Panc1 (cell line): ENCODE data around the gene CLC. TPM values are rescaled to one million over a fixed set of nuclear protein-coding genes. Genes with fewer than 3 reads are reported as not detected.

Experiments
- ATAC-seq: fragments of 200-7000 bp; cut with Tn5 transposase; 2 replicates; pipeline ENCODE4 v1.9.1; 2020; ENCODE audit warnings: mild to moderate bottlenecking, moderate library complexity
- BruUV-seq: library from RNA; stranded (reverse); fragments of 400-500 nt; replicated peaks from 2 replicates; lab custom pipeline; 2021; lab: Mats Ljungman, UMichigan
- CTCF ChIA-PET: fragments of 300-600 bp; sonication (Branson Sonifier 250); formaldehyde crosslinking; loops from one replicate; lab custom pipeline; 2022; ENCODE audit warnings: antibody characterized with exemption; lab: Charles Lee
- POLR2A ChIA-PET: fragments of 300-600 bp; sonication (Branson Sonifier 250); formaldehyde crosslinking; loops from one replicate; lab custom pipeline; 2022; ENCODE audit warnings: antibody characterized with exemption; lab: Charles Lee
- DNase-seq: peaks from one replicate; pipeline ENCODE4 v3.0.0-alpha.2; 2010; ENCODE audit warnings: low read depth, low spot score
- H3K27ac ChIP-seq: 2 replicates; pipeline ENCODE4 v1.5.1; 2011; ENCODE audit warnings: mild to moderate bottlenecking, low read length, inconsistent platforms
- H3K27me3 ChIP-seq: fragments of 200-500 bp; sonication (Bioruptor generic); 2 replicates; pipeline ENCODE4 v1.6.0; 2014; ENCODE audit warnings: low read length, inconsistent platforms; ENCODE audit not compliant: control insufficient read depth, insufficient read depth
- H3K36me3 ChIP-seq: fragments of 200-500 bp; sonication (Bioruptor generic); 2 replicates; pipeline ENCODE4 v1.5.1; 2014; ENCODE audit warnings: inconsistent platforms, mild to moderate bottlenecking, low read length, moderate library complexity; ENCODE audit not compliant: control insufficient read depth, insufficient read depth
- H3K4me1 ChIP-seq: 2 replicates; pipeline ENCODE4 v1.5.1; 2011; ENCODE audit warnings: inconsistent platforms, mild to moderate bottlenecking, low read length, moderate library complexity; ENCODE audit not compliant: control insufficient read depth, insufficient read depth
- H3K4me3 ChIP-seq, 2 experiments: 2 replicates each; pipeline ENCODE4 v1.5.1; 2011 to 2012; ENCODE audit warnings: low read depth in 2 of 2, low read length in 2 of 2, mild to moderate bottlenecking in 2 of 2, inconsistent platforms in 1 of 2, moderate library complexity in 1 of 2
- H3K9me3 ChIP-seq: fragments of 200-500 bp; sonication (Bioruptor generic); 2 replicates; pipeline ENCODE4 v1.5.1; 2014; ENCODE audit warnings: low read depth, mild to moderate bottlenecking, inconsistent platforms, low read length, moderate library complexity; ENCODE audit not compliant: control insufficient read depth, insufficient read depth
- CTCF ChIP-seq: fragments of 450-650 bp; IDR thresholded peaks from 2 replicates; pipeline ENCODE4 v1.5.1; 2017; ENCODE audit warnings: mild to moderate bottlenecking
- POLR2AphosphoS5 ChIP-seq: IDR thresholded peaks from 2 replicates; pipeline ENCODE4 v1.6.1; 2012; ENCODE audit warnings: mild to moderate bottlenecking, low read depth, low read length, moderate library complexity
- REST ChIP-seq, 2 experiments: IDR thresholded peaks; 2 replicates each; pipeline ENCODE4 v1.6.1; 2011 to 2012; ENCODE audit warnings: low read depth in 2 of 2, control low read depth in 1 of 2, low read length in 1 of 2, mild to moderate bottlenecking in 1 of 2, moderate library complexity in 1 of 2; ENCODE audit not compliant: insufficient read depth in 1 of 2
- SIN3A ChIP-seq: IDR thresholded peaks from 2 replicates; pipeline ENCODE4 v1.6.1; 2012; ENCODE audit warnings: low read depth, mild to moderate bottlenecking, low read length, moderate library complexity, borderline replicate concordance; ENCODE audit not compliant: insufficient read depth
- TCF7L2 ChIP-seq: IDR thresholded peaks from 2 replicates; pipeline ENCODE4 v1.6.1; 2011; ENCODE audit warnings: mild to moderate bottlenecking, low read depth, low read length, inconsistent platforms
- in situ Hi-C: cut with HindIII; loops from 2 replicates; pipeline ENCODE4 v1.10.0; 2016; ENCODE audit warnings: low sequenced_read_pairs, low pct_unique_long_range_greater_than_20kb
- intact Hi-C: fragments of 100-400 bp; cut with micrococcal nuclease; formaldehyde crosslinking; loops from one replicate; pipeline ENCODE4 v1.10.0; 2022; ENCODE audit not compliant: unreplicated experiment
- total RNA-seq: library from RNA; stranded (reverse); gene quantifications from one replicate; pipeline ENCODE4 v1.2.1, GENCODE V29; 2021; ENCODE audit not compliant: unreplicated experiment

The CLC gene
- total RNA-seq, 1 experiment from 2014 or later, result not detected

GRCh38 chr19:39731685-39732084 lies 6.1 kb downstream of the CLC start:
- POLR2A ChIA-PET, result no interaction called here
- DNase-seq (no peak), ATAC-seq (no peak)
- no peaks in the 10 kb centered on the region for H3K9me3 ChIP-seq
- intact Hi-C loops, result no loop called here
- CTCF ChIA-PET, result interaction anchor here (0.8 to 2.0 kb wide), 2 partner anchors 61 to 239 kb away, joined by 3 to 5 read pairs; partner anchors contain the start of gene PSMC4
- no peak overlapping the region for H3K27ac ChIP-seq
- in situ Hi-C loops, result no loop called here
- no peaks in the 10 kb centered on the region for H3K4me1 ChIP-seq
- no TSS peak for BruUV-seq
- TF ChIP-seq REST (IDR thresholded peaks at IDR 0.05; ENCODE audit: insufficient read depth in 1 of 2, low read depth in 2 of 2, low read length in 1 of 2) (no peak), POLR2AphosphoS5 (no peak), CTCF (no peak), TCF7L2 (no peak), SIN3A (no peak)
- H3K27me3 ChIP-seq, result peaks cover 81% of the 10 kb centered on the region
- no peak overlapping the region for H3K4me3 ChIP-seq
- no peaks in the 10 kb centered on the region for H3K36me3 ChIP-seq

GRCh38 chr19:39729594-39729993 lies 8.2 kb downstream of the CLC start:
- intact Hi-C loops, result no loop called here
- POLR2A ChIA-PET, result interaction anchor here (0.6 to 0.7 kb wide), 5 partner anchors 53 to 336 kb away, joined by 3 to 5 read pairs (median 3); no protein-coding TSS in a partner anchor

More at GRCh38 chr19:39729594-39729993, 8.2 kb downstream of the CLC start:
- no peak for DNase-seq
- no TSS peak for BruUV-seq
- no peaks in the 10 kb centered on the region for H3K9me3 ChIP-seq
- H3K36me3 ChIP-seq, result no peaks in the 10 kb centered on the region
- no peaks in the 10 kb centered on the region for H3K4me1 ChIP-seq
- H3K4me3 ChIP-seq, result no peak overlapping the region
- CTCF ChIA-PET, result interaction anchor here (0.6 kb wide), 1 partner anchor 27 kb away, joined by 7 read pairs; no protein-coding TSS in a partner anchor
- no peak for ATAC-seq
- TF ChIP-seq REST (IDR thresholded peaks at IDR 0.05; ENCODE audit: insufficient read depth in 1 of 2, low read depth in 2 of 2, low read length in 1 of 2) (no peak), CTCF (no peak), SIN3A (no peak), POLR2AphosphoS5 (no peak), TCF7L2 (no peak)
- no peak overlapping the region for H3K27ac ChIP-seq
- in situ Hi-C loops, result no loop called here
- peaks cover 75% of the 10 kb centered on the region for H3K27me3 ChIP-seq
